B cell (primary cell): ENCODE measurements around the gene PSRC1. TPM values are rescaled to one million over a fixed set of nuclear protein-coding genes. Genes with fewer than 3 reads are reported as not detected.

Source experiments
- ATAC-seq: fragments of 200-7000 bp; cut with Tn5 transposase; one replicate; pipeline ENCODE4 v1.10.0; 2021; ENCODE audit warnings: low read depth, mild to moderate bottlenecking, moderate number of reproducible peaks, moderate library complexity
- CTCF ChIA-PET: fragments of 350-600 bp; sonication (Branson Sonifier 250); formaldehyde crosslinking; loops from one replicate; lab custom pipeline; 2021; ENCODE audit warnings: antibody characterized with exemption, inconsistent platforms; lab: Charles Lee
- POLR2A ChIA-PET: fragments of 350-600 bp; sonication (Branson Sonifier 250); formaldehyde crosslinking; loops from one replicate; lab custom pipeline; 2021; ENCODE audit warnings: antibody characterized with exemption; lab: Charles Lee
- DNase-seq: peaks from one replicate; pipeline ENCODE4 v3.0.0; 2013
- H2AFZ ChIP-seq: 2 replicates; pipeline ENCODE4 v1.6.1; 2012; ENCODE audit warnings: mild to moderate bottlenecking, low read depth, low read length; ENCODE audit not compliant: insufficient read depth, poor library complexity, severe bottlenecking
- H3K27ac ChIP-seq, 2 donors: 1 replicate in 1 of 2; 2 replicates in 1 of 2; pipeline ENCODE4 v1.5.1; 2012 to 2013; ENCODE audit warnings: low read length in 2 of 2, mild to moderate bottlenecking in 2 of 2, moderate library complexity in 1 of 2
- H3K27me3 ChIP-seq, 4 experiments: fragments of 200-600 bp in 1 of 4; sonication (generic) in 1 of 4; replicated peaks in 1 of 4; 1 replicate in 2 of 4; 2 replicates in 2 of 4; pipeline versions ENCODE4 v1.6.1 to v1.7.0; 2013 to 2016; ENCODE audit warnings: low read length in 3 of 4, mild to moderate bottlenecking in 2 of 4, mixed read lengths in 1 of 4, moderate library complexity in 1 of 4; ENCODE audit not compliant: insufficient read depth in 4 of 4, control insufficient read depth in 3 of 4; ENCODE audit errors: control extremely low read depth in 1 of 4
- H3K36me3 ChIP-seq, 2 experiments: replicated peaks in 1 of 2; 1 replicate in 1 of 2; 2 replicates in 1 of 2; pipeline versions ENCODE4 v1.6.1 to v1.7.1; 2013; ENCODE audit warnings: low read length in 1 of 2; ENCODE audit not compliant: insufficient read depth in 2 of 2, control insufficient read depth in 1 of 2; ENCODE audit errors: control extremely low read depth in 1 of 2, extremely low read depth in 1 of 2
- H3K4me1 ChIP-seq, 2 donors: fragments of 200-600 bp in 1 of 2; sonication (generic) in 1 of 2; 1 replicate in 1 of 2; 2 replicates in 1 of 2; pipeline versions ENCODE4 v1.5.1 to v1.6.1; 2013 to 2017; ENCODE audit warnings: low read length in 2 of 2; ENCODE audit not compliant: control insufficient read depth in 2 of 2, insufficient read depth in 2 of 2
- H3K4me2 ChIP-seq: replicated peaks from 2 replicates; pipeline ENCODE3; 2012; ENCODE audit warnings: mild to moderate bottlenecking, low read depth, low read length; ENCODE audit not compliant: poor library complexity, severe bottlenecking
- H3K4me3 ChIP-seq, 5 experiments: fragments of 200-600 bp in 1 of 5; sonication (generic) in 1 of 5; 1 replicate in 3 of 5; 2 replicates in 2 of 5; pipeline versions ENCODE4 v1.5.1 to v1.7.0; 2011 to 2016; ENCODE audit warnings: low read length in 4 of 5, mild to moderate bottlenecking in 4 of 5, low read depth in 2 of 5, control low read depth in 1 of 5, moderate library complexity in 1 of 5; ENCODE audit not compliant: insufficient read depth in 1 of 5; ENCODE audit errors: control extremely low read depth in 1 of 5, extremely low read depth in 1 of 5
- H3K79me2 ChIP-seq: fragments of 200-600 bp; sonication (generic); one replicate; pipeline ENCODE4 v1.6.0; 2016; ENCODE audit warnings: low read length; ENCODE audit not compliant: control insufficient read depth, insufficient read depth
- H3K9ac ChIP-seq: fragments of 200-600 bp; sonication (generic); 2 replicates; pipeline ENCODE4 v1.6.1; 2017; ENCODE audit warnings: mild to moderate bottlenecking, low read length, moderate library complexity
- H3K9me3 ChIP-seq, 3 donors: one replicate each; pipeline versions ENCODE4 v1.6.1 to v1.7.1; 2013; ENCODE audit warnings: low read length in 2 of 3; ENCODE audit not compliant: control insufficient read depth in 2 of 3, insufficient read depth in 1 of 3; ENCODE audit errors: control extremely low read depth in 1 of 3
- H4K20me1 ChIP-seq: 2 replicates; pipeline ENCODE4 v1.6.0; 2012; ENCODE audit warnings: mild to moderate bottlenecking, low read length; ENCODE audit not compliant: insufficient read depth, control insufficient read depth, poor library complexity, severe bottlenecking
- H3K27ac Mint-ChIP-seq: one replicate; pipeline ENCODE4 v1.8.0; 2021; ENCODE audit warnings: mixed read lengths
- H3K27me3 Mint-ChIP-seq: one replicate; pipeline ENCODE4 v1.8.0; 2021; ENCODE audit warnings: mixed read lengths
- H3K4me1 Mint-ChIP-seq: one replicate; pipeline ENCODE4 v1.8.0; 2021; ENCODE audit warnings: mixed read lengths
- H3K4me3 Mint-ChIP-seq: one replicate; pipeline ENCODE4 v1.8.0; 2021; ENCODE audit warnings: mixed read lengths
- H3K9me3 Mint-ChIP-seq: one replicate; pipeline ENCODE4 v1.8.0; 2022; ENCODE audit warnings: mixed read lengths; ENCODE audit not compliant: insufficient read depth
- CTCF ChIP-seq: fragments of 200-600 bp; IDR thresholded peaks from one replicate; pipeline ENCODE4 v1.8.0; 2022; ENCODE audit warnings: antibody characterized with exemption, mild to moderate bottlenecking
- EZH2 ChIP-seq: IDR thresholded peaks from 2 replicates; pipeline ENCODE4 v1.6.1; 2012; ENCODE audit warnings: borderline replicate concordance, low read depth, mild to moderate bottlenecking, moderate library complexity, low read length; ENCODE audit not compliant: insufficient read depth, poor library complexity, severe bottlenecking
- WGBS: methylation state at CpG from one replicate; pipeline ENCODE4 v1.1.5; 2013; ENCODE audit warnings: missing lambda C conversion rate; ENCODE audit not compliant: insufficient coverage; 5-methylcytosine and 5-hydroxymethylcytosine counted together
- intact Hi-C: fragments of 100-400 bp; cut with micrococcal nuclease; formaldehyde crosslinking; loops from one replicate; pipeline ENCODE4 v1.10.0; 2022
- polyA plus RNA-seq: library from polyadenylated mRNA; depleted of rRNA; stranded (reverse); fragments of >200 nt; gene quantifications from 2 replicates; pipeline ENCODE4 v1.2.3, GENCODE V29; 2012
- total RNA-seq, 2 donors: library from RNA; stranded (reverse); fragments of 120-200 nt in 1 of 2; gene quantifications; 1 replicate in 1 of 2; 2 replicates in 1 of 2; pipeline versions ENCODE4 v1.2.3 to v1.2.4, GENCODE V29; 2013 to 2022

The PSRC1 gene
- total and polyA plus RNA-seq, 2 donors (not counting 1 experiment from before 2014, with no cell fraction given) = 0.25 TPM; not detected in 1

GRCh38 chr1:109295712-109296415 is 12.9 kb upstream of the PSRC1 start:
- TF ChIP-seq CTCF (no peak), EZH2 (no peak)
- CTCF ChIA-PET = interaction anchor here (2.1 to 3.0 kb wide), 2 partner anchors 19 to 104 kb away, joined by 7 to 13 read pairs; no protein-coding TSS in a partner anchor
- WGBS = 84% methylated on average over 8 of the region's 12 CpGs
- no peak overlapping the region for H3K9ac ChIP-seq
- H4K20me1 ChIP-seq = no peaks in the 10 kb centered on the region
- Mint-ChIP-seq H3K27me3 (peaks cover 15% of the 10 kb centered on the region), H3K9me3 (no peaks in the 10 kb centered on the region), H3K4me3 (no peak overlapping the region), H3K4me1 (peaks cover 28% of the 10 kb centered on the region), H3K27ac (no peak overlapping the region)
- no peaks in the 10 kb centered on the region for H3K79me2 ChIP-seq
- peaks cover 20 to 30% of the 10 kb centered on the region in 2 donors for H3K4me1 ChIP-seq
- DNase-seq (no peak), ATAC-seq (no peak)
- H3K36me3 ChIP-seq = no peaks in the 10 kb centered on the region
- no peak overlapping the region for H3K4me3 ChIP-seq
- H3K4me2 ChIP-seq = no peak overlapping the region
- no peak overlapping the region for H2AFZ ChIP-seq
- intact Hi-C loops = no loop called here
- POLR2A ChIA-PET = interaction anchor here (0.7 kb wide), 1 partner anchor 74 kb away, joined by 5 read pairs; no protein-coding TSS in a partner anchor
- peaks cover 0 to 24% (median 3%) of the 10 kb centered on the region in 4 experiments for H3K27me3 ChIP-seq
- no peak overlapping the region for H3K27ac ChIP-seq
- H3K9me3 ChIP-seq = peaks cover 0 to 3% (median 0%) of the 10 kb centered on the region in 3 donors

GRCh38 chr1:109294481-109294880 is 11.5 kb upstream of the PSRC1 start:
- intact Hi-C loops = no loop called here
- POLR2A ChIA-PET = no interaction called here
- H2AFZ ChIP-seq = no peak overlapping the region
- peak; percentile 41 for DNase-seq
- H3K27ac ChIP-seq = no peak overlapping the region
- no peaks in the 10 kb centered on the region for H4K20me1 ChIP-seq
- H3K36me3 ChIP-seq = no peaks in the 10 kb centered on the region
- Mint-ChIP-seq H3K4me3 (peak overlapping the region; percentile 39), H3K27ac (no peak overlapping the region), H3K4me1 (peaks cover 28% of the 10 kb centered on the region), H3K9me3 (no peaks in the 10 kb centered on the region), H3K27me3 (peaks cover 12% of the 10 kb centered on the region)
- peak overlapping the region in 1 of 5 experiments; percentile 2 for H3K4me3 ChIP-seq
- peak overlapping the region; percentile 65 for H3K4me2 ChIP-seq
- 8% methylated on average over 2 of the region's 4 CpGs for WGBS
- no peaks in the 10 kb centered on the region for H3K79me2 ChIP-seq
- CTCF ChIA-PET = interaction anchor here (3.0 kb wide), 1 partner anchor 17 kb away, joined by 13 read pairs; no protein-coding TSS in a partner anchor
- H3K4me1 ChIP-seq = peaks cover 20 to 30% of the 10 kb centered on the region in 2 donors
- TF ChIP-seq EZH2 = no peak
- no peak for TF ChIP-seq CTCF
- H3K9ac ChIP-seq = peak overlapping the region; percentile 33
- ATAC-seq = peak; percentile 47
- peaks cover 0 to 13% (median 0%) of the 10 kb centered on the region in 4 experiments for H3K27me3 ChIP-seq
- H3K9me3 ChIP-seq = no peaks in the 10 kb centered on the region
